ENCODE results near the gene PTPRM.

DNA sequence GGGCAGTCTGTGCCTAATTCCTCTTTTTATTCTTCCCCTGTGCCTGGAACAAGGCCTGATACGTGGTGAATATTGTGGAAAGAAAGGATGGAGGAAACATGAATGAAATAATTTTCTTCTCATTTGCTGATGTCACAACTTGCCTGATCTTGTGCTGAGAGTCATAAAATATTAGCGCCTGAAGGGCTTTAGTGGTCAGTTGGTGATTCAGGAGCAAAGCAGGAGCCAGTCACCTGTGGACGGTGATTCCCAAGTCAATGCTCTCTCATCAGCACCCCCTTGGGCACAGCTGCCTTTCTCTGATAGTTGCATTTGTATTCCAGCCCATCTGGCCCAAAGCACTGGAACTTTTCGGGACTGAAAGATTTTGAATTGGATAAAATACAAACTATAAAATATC, 539.5 kb downstream of the PTPRM start:
- TF ChIP-seq, protein P1, sequence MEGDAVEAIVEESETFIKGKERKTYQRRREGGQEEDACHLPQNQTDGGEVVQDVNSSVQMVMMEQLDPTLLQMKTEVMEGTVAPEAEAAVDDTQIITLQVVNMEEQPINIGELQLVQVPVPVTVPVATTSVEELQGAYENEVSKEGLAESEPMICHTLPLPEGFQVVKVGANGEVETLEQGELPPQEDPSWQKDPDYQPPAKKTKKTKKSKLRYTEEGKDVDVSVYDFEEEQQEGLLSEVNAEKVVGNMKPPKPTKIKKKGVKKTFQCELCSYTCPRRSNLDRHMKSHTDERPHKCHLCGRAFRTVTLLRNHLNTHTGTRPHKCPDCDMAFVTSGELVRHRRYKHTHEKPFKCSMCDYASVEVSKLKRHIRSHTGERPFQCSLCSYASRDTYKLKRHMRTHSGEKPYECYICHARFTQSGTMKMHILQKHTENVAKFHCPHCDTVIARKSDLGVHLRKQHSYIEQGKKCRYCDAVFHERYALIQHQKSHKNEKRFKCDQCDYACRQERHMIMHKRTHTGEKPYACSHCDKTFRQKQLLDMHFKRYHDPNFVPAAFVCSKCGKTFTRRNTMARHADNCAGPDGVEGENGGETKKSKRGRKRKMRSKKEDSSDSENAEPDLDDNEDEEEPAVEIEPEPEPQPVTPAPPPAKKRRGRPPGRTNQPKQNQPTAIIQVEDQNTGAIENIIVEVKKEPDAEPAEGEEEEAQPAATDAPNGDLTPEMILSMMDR (IDR thresholded peaks at IDR 0.05), result no peak
- TF ChIP-seq POLR2A (IDR thresholded peaks at IDR 0.05; ENCODE audit: low read depth) (no peak), POLR2AphosphoS5 (IDR thresholded peaks at IDR 0.05) (no peak), EP300 (IDR thresholded peaks at IDR 0.05) (no peak)

Measured in esophagus muscularis mucosa (tissue), 4 donors.